Activated B cell treated with CpG ODN at 0.5 μM for 24 hours (primary cell): ENCODE measurements around the gene KDM8. TPM values are rescaled to one million over a fixed set of nuclear protein-coding genes. Genes with fewer than 3 reads are reported as not detected.
A peak's percentile ranks its signal among the peaks of the same experiment; 100 is the strongest.

ENCODE experiments used
- ATAC-seq: fragments of 200-7000 bp; cut with Tn5 transposase; one replicate; pipeline ENCODE4 v1.10.0; 2021; ENCODE audit warnings: low read depth, mild to moderate bottlenecking, moderate library complexity
- CTCF ChIA-PET: fragments of 350-600 bp; sonication (Branson Sonifier 250); formaldehyde crosslinking; loops from one replicate; lab custom pipeline; 2021; ENCODE audit warnings: antibody characterized with exemption; lab: Charles Lee
- POLR2A ChIA-PET: fragments of 350-600 bp; sonication (Branson Sonifier 250); formaldehyde crosslinking; loops from one replicate; lab custom pipeline; 2021; ENCODE audit warnings: antibody characterized with exemption; lab: Charles Lee
- DNase-seq: peaks from one replicate; pipeline ENCODE4 v3.0.0; 2022
- H3K27ac Mint-ChIP-seq: one replicate; pipeline ENCODE4 v1.8.0; 2020; ENCODE audit warnings: mixed read lengths
- H3K27me3 Mint-ChIP-seq: one replicate; pipeline ENCODE4 v1.8.0; 2021; ENCODE audit warnings: mixed read lengths
- H3K36me3 Mint-ChIP-seq: one replicate; pipeline ENCODE4 v1.8.0; 2021; ENCODE audit warnings: low read depth, mixed read lengths
- H3K4me1 Mint-ChIP-seq: one replicate; pipeline ENCODE4 v1.8.0; 2021; ENCODE audit warnings: mixed read lengths
- H3K4me3 Mint-ChIP-seq: one replicate; pipeline ENCODE4 v1.8.0; 2020; ENCODE audit warnings: mild to moderate bottlenecking, mixed read lengths
- H3K9me3 Mint-ChIP-seq: one replicate; pipeline ENCODE4 v1.8.0; 2020; ENCODE audit warnings: mixed read lengths
- intact Hi-C: fragments of 100-400 bp; cut with micrococcal nuclease; formaldehyde crosslinking; loops from one replicate; pipeline ENCODE4 v1.15.1; 2024
- total RNA-seq: library from RNA; stranded (reverse); gene quantifications from 2 replicates; pipeline ENCODE4 v1.2.3, GENCODE V29; 2022
- TF ChIP-seq, protein P1 (sequence below): fragments of 200-600 bp; IDR thresholded peaks from one replicate; pipeline ENCODE4 v1.8.0; 2022; ENCODE audit warnings: antibody characterized with exemption, mild to moderate bottlenecking

Gene KDM8
- total RNA-seq, 1 donor from 2014 or later = 17.9 TPM

DNA sequence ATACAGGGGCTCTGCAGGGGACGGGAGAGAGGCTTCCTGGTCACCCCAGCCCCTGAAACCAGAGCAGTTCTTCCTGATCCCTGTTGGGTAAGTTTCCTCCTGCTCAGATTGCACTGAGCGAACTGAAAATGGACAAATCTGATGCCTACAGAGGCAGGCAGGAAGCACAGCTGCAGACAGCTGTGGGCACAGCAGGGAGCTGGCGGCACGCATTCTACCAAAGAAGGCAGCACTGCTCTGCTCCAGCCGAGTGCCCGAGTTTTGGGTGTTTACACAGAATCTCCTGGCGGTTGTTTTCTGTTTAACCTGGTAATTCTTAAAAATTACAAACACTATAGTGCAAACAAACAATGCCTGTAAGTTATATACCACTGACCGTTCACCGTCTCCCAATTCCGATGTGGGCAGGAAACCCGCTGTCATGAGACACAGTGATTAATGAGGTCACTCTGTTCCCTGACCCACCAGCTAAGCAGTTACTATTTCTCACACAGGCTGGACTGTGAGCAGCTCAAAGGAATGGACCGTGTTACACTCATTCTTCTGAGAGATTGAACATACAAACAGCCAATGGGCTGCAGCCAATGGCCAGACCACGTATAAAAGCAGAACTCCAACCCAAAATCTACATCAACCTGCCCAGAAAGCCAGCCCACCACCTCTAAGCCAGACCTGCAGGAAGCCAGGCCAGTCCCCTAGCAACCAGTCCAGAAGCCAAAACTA, 39.7 kb downstream of the KDM8 start:
- ATAC-seq (peak; percentile 69), DNase-seq (no peak)
- peak overlapping the region; percentile 63 for H3K4me3 Mint-ChIP-seq
- POLR2A ChIA-PET = interaction anchor here (0.5 to 1.5 kb wide), 9 partner anchors 8 to 207 kb away, joined by 3 to 8 read pairs (median 4); no protein-coding TSS in a partner anchor
- intact Hi-C loops = loop anchor here (1.0 kb wide), 1 partner anchor 11 kb away; no protein-coding TSS in a partner anchor
- peaks cover 63% of the 10 kb centered on the region for H3K4me1 Mint-ChIP-seq
- peaks cover 37% of the 10 kb centered on the region for H3K36me3 Mint-ChIP-seq
- peak overlapping the region; percentile 61 for H3K27ac Mint-ChIP-seq
- CTCF ChIA-PET = interaction anchor here (0.8 to 1.5 kb wide), 4 partner anchors 8 to 208 kb away, joined by 3 to 6 read pairs (median 3); no protein-coding TSS in a partner anchor
- H3K27me3 Mint-ChIP-seq = no peaks in the 10 kb centered on the region
- TF ChIP-seq, protein P1, sequence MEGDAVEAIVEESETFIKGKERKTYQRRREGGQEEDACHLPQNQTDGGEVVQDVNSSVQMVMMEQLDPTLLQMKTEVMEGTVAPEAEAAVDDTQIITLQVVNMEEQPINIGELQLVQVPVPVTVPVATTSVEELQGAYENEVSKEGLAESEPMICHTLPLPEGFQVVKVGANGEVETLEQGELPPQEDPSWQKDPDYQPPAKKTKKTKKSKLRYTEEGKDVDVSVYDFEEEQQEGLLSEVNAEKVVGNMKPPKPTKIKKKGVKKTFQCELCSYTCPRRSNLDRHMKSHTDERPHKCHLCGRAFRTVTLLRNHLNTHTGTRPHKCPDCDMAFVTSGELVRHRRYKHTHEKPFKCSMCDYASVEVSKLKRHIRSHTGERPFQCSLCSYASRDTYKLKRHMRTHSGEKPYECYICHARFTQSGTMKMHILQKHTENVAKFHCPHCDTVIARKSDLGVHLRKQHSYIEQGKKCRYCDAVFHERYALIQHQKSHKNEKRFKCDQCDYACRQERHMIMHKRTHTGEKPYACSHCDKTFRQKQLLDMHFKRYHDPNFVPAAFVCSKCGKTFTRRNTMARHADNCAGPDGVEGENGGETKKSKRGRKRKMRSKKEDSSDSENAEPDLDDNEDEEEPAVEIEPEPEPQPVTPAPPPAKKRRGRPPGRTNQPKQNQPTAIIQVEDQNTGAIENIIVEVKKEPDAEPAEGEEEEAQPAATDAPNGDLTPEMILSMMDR = no peak
- H3K9me3 Mint-ChIP-seq = peaks cover 5% of the 10 kb centered on the region

DNA sequence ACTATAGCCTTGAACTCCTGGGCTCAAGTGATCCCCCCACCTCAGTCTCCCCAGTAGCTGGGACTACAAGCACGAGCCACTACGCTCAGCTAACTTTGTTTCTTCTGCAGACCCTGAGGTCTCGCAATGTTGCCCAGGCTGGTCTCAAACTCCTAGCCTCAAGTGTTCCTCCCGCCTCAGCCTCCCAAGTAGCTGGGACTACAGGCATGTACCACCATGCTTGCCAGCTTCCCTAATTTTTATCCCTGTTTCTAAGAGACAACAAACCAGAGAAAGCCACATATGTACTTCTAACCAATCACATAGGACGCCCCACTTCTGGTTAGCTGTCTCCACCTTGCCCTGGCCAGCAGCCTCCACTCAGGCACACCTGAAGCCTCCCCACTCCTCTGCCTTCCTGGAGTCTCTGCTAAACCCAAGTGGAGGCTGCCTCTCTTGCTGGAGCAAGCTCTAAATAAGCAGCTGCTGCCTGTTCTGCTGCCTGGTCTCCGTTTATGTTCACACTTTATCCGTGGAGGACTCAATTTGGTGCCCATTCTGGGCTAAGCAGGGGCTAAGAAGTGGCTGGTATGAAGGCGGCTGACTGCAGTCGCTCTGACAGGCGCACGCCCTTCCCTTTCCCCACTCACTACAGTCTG, 40.5 kb downstream of the KDM8 start:
- Mint-ChIP-seq H3K36me3 (peaks cover 40% of the 10 kb centered on the region), H3K9me3 (peaks cover 5% of the 10 kb centered on the region), H3K4me3 (no peak overlapping the region), H3K4me1 (peaks cover 58% of the 10 kb centered on the region), H3K27me3 (no peaks in the 10 kb centered on the region), H3K27ac (peak overlapping the region; percentile 62)
- TF ChIP-seq, protein P1 = no peak
- intact Hi-C loops = loop anchor here (1.0 kb wide), 1 partner anchor 10 kb away; no protein-coding TSS in a partner anchor
- ATAC-seq = no peak
- no peak for DNase-seq
- POLR2A ChIA-PET = interaction anchor here (0.6 to 1.5 kb wide), 8 partner anchors 9 to 206 kb away, joined by 3 to 8 read pairs (median 4); partner anchors contain the start of gene NSMCE1
- CTCF ChIA-PET = interaction anchor here (1.5 kb wide), 1 partner anchor 9 kb away, joined by 6 read pairs; no protein-coding TSS in a partner anchor

DNA sequence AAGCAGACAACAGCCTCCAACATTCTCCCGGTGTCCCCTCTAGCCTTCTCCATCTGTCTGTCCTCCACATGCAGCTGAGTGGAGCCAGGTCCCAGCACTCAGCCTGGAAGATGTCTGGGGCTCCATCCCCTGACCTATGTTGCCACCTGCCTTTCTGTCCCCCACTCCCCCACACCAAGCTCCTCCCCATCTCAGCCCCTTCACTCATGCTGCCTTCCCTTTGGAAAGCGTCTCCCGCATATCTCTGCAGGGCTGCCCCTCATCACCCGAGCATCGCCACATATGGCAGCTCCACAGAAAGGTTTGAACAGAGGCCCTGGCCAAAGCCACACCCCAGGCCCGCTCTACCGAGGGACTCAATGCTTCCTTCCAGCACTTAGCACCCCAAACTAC, 41.0 kb downstream of the KDM8 start:
- POLR2A ChIA-PET = interaction anchor here (0.6 to 1.1 kb wide), 3 partner anchors 9 to 24 kb away, joined by 3 to 4 read pairs (median 3); partner anchors contain the start of gene NSMCE1
- Mint-ChIP-seq H3K4me1 (peaks cover 56% of the 10 kb centered on the region), H3K9me3 (peaks cover 5% of the 10 kb centered on the region), H3K27me3 (no peaks in the 10 kb centered on the region), H3K4me3 (no peak overlapping the region), H3K36me3 (peaks cover 40% of the 10 kb centered on the region), H3K27ac (peak overlapping the region; percentile 62)
- DNase-seq (no peak), ATAC-seq (no peak)
- TF ChIP-seq, protein P1 = no peak
- intact Hi-C loops = no loop called here
- CTCF ChIA-PET = interaction anchor here (1.7 kb wide), 1 partner anchor 7 kb away, joined by 4 read pairs; no protein-coding TSS in a partner anchor

DNA sequence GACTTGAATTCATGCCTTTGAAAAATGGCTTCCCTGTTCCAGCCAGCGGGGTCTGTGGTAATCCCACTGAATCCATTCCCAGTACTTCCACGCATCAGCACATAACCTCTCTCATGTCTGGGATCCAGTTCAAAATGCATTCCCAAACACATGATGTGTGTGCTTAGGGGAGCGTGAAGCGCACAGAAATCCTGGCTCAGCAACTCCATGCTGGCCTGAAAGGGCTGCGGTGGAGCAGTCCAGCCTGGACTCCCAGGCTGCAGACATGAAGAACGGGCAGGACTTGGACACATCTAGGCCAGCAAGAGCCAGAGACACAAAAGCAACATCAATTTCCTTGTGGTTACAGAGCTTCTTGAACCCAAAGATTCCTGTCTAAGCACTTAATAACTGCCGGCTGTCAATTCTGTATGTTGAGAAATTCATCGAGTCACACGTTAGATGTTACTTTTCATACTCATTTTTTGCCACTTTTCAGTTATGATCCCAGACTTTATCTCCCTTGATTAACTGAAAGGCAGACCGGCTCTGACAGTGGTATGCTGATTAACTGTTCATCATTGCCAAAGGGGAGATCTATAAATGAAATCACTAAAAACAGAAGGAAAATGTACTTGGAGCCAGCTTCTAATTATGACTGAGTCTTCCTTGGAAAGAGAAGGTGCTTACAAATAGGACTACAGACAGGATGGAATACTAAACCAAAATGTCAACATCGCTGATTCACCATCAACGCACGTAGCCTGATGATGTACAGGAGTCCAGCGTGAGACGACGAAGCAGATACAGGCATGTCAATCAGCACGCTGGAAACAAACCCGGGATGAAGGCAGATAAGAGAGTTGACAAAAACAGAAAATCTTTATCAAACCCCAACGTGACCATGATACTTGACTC, 42.2 kb downstream of the KDM8 start:
- intact Hi-C loops = no loop called here
- peaks cover 5% of the 10 kb centered on the region for H3K9me3 Mint-ChIP-seq
- ATAC-seq = no peak
- no peaks in the 10 kb centered on the region for H3K27me3 Mint-ChIP-seq
- H3K4me3 Mint-ChIP-seq = no peak overlapping the region
- H3K4me1 Mint-ChIP-seq = peaks cover 62% of the 10 kb centered on the region
- TF ChIP-seq, protein P1 = no peak
- ChIA-PET POLR2A (interaction anchor here (0.6 kb wide), 1 partner anchor 211 kb away, joined by 7 read pairs; no protein-coding TSS in a partner anchor), CTCF (interaction anchor here (1.7 kb wide), 1 partner anchor 9 kb away, joined by 4 read pairs; no protein-coding TSS in a partner anchor)
- no peak for DNase-seq
- no peak overlapping the region for H3K27ac Mint-ChIP-seq
- H3K36me3 Mint-ChIP-seq = peaks cover 40% of the 10 kb centered on the region
